Tibial artery (tissue), 4 donors: ENCODE measurements around the gene ADAMTS2.

Experiments
- DNase-seq, 2 donors: peaks; one replicate each; pipeline ENCODE4 v3.0.0-alpha.2; 2019
- H3K27ac ChIP-seq, 2 donors: fragments of 200-600 bp; sonication (generic) in 1 of 2; 1 replicate in 1 of 2; 2 replicates in 1 of 2; pipeline ENCODE4 v1.5.1; 2018 to 2019; ENCODE audit warnings: mild to moderate bottlenecking in 1 of 2
- H3K27me3 ChIP-seq, 2 donors: fragments of 200-600 bp; sonication (generic) in 1 of 2; one replicate each; pipeline versions ENCODE4 v1.5.1 to v1.6.0; 2016 to 2019
- H3K36me3 ChIP-seq, 3 donors: fragments of 200-600 bp; sonication (generic) in 2 of 3; one replicate each; pipeline ENCODE4 v1.5.1; 2016 to 2019; ENCODE audit warnings: mild to moderate bottlenecking in 2 of 3
- H3K4me1 ChIP-seq, 4 donors: fragments of 200-600 bp; sonication (generic) in 2 of 4; 1 replicate in 3 of 4; 2 replicates in 1 of 4; pipeline ENCODE4 v1.5.1; 2016 to 2019
- H3K4me3 ChIP-seq, 2 donors: fragments of 200-600 bp; sonication (generic) in 1 of 2; 1 replicate in 1 of 2; 2 replicates in 1 of 2; pipeline ENCODE4 v1.5.1; 2018 to 2019; ENCODE audit warnings: mild to moderate bottlenecking in 2 of 2
- H3K9me3 ChIP-seq, 3 donors: fragments of 200-600 bp; sonication (generic) in 1 of 3; one replicate each; pipeline ENCODE4 v1.5.1; 2016 to 2019
- intact Hi-C: fragments of 100-400 bp; cut with DNase I; formaldehyde crosslinking; loops from one replicate; pipeline ENCODE4 v1.15.0; 2023; ENCODE audit warnings: low total_unique reads
- TF ChIP-seq, protein P1 (sequence below), 2 experiments: fragments of 200-600 bp in 1 of 2; fragments of 450-650 bp in 1 of 2; IDR thresholded peaks; one replicate each; pipeline ENCODE4 v1.5.1; 2017 to 2019; ENCODE audit warnings: antibody characterized with exemption in 2 of 2, mild to moderate bottlenecking in 1 of 2, moderate library complexity in 1 of 2

Gene ADAMTS2

DNA sequence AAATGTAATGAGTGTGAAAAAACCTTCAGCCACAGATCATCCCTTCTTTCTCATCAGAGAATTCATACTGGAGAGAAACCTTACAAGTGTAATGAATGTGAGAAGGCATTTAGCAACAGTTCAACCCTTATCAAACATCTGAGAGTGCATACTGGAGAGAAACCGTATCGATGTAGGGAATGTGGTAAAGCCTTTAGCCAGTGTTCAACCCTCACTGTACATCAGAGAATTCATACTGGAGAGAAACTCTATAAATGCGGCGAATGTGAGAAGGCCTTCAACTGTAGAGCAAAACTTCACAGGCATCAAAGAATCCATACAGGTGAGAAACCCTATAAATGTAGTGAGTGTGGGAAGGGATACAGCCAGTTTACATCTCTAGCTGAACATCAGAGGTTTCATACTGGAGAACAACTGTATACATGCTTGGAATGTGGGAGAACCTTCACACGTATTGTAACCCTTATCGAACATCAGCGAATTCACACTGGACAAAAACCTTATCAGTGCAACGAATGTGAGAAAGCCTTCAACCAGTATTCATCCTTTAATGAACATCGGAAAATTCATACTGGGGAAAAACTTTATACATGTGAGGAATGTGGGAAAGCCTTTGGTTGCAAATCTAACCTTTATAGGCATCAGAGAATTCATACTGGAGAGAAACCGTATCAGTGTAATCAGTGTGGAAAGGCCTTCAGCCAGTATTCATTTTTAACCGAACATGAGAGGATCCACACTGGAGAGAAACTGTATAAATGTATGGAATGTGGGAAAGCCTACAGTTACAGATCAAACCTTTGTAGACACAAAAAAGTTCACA, 265.9 kb downstream of the ADAMTS2 start:
- peaks cover 75 to 99% (median 96%) of the 10 kb centered on the region in 3 donors for H3K36me3 ChIP-seq
- no peaks in the 10 kb centered on the region for H3K4me1 ChIP-seq
- H3K27ac ChIP-seq, result no peak overlapping the region
- DNase-seq, result no peak
- TF ChIP-seq, protein P1, sequence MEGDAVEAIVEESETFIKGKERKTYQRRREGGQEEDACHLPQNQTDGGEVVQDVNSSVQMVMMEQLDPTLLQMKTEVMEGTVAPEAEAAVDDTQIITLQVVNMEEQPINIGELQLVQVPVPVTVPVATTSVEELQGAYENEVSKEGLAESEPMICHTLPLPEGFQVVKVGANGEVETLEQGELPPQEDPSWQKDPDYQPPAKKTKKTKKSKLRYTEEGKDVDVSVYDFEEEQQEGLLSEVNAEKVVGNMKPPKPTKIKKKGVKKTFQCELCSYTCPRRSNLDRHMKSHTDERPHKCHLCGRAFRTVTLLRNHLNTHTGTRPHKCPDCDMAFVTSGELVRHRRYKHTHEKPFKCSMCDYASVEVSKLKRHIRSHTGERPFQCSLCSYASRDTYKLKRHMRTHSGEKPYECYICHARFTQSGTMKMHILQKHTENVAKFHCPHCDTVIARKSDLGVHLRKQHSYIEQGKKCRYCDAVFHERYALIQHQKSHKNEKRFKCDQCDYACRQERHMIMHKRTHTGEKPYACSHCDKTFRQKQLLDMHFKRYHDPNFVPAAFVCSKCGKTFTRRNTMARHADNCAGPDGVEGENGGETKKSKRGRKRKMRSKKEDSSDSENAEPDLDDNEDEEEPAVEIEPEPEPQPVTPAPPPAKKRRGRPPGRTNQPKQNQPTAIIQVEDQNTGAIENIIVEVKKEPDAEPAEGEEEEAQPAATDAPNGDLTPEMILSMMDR (IDR thresholded peaks at IDR 0.05), result no peak
- H3K9me3 ChIP-seq, result peaks cover 40 to 100% (median 92%) of the 10 kb centered on the region in 3 donors
- H3K4me3 ChIP-seq, result no peak overlapping the region
- no peaks in the 10 kb centered on the region for H3K27me3 ChIP-seq
- intact Hi-C loops, result loop anchor here (10.0 kb wide), 1 partner anchor 785 kb away; no protein-coding TSS in a partner anchor

DNA sequence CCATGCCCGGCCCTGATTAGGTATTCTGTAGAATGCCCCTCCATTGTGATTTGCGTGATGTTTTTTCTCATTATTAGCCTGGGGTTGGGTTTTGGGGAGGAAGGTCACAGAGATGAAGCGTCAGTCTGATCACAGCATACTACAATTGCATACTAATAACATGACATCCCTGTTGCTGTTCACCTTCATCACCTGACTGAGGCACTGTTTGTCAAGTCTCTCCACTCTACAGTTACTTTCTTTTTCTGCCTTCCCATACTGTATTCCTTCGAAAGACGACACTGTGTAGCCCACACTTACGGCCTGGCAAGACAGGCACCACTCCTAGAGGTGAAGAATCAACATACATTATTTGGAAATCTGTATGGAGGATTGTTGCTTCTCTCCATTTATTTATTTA, 279.6 kb downstream of the ADAMTS2 start:
- TF ChIP-seq, protein P1 (IDR thresholded peaks at IDR 0.05), result no peak
- H3K27me3 ChIP-seq, result no peaks in the 10 kb centered on the region
- H3K27ac ChIP-seq, result no peak overlapping the region
- DNase-seq, result no peak
- H3K9me3 ChIP-seq, result peaks cover 10 to 54% (median 31%) of the 10 kb centered on the region in 3 donors
- no peak overlapping the region for H3K4me3 ChIP-seq
- peaks cover 71 to 79% (median 73%) of the 10 kb centered on the region in 3 donors for H3K36me3 ChIP-seq
- H3K4me1 ChIP-seq, result peaks cover 7 to 13% (median 10%) of the 10 kb centered on the region in 4 donors
- intact Hi-C loops, result loop anchor here (10.0 kb wide), 1 partner anchor 331 kb away; the partner anchor contains the start of gene ZNF354A

DNA sequence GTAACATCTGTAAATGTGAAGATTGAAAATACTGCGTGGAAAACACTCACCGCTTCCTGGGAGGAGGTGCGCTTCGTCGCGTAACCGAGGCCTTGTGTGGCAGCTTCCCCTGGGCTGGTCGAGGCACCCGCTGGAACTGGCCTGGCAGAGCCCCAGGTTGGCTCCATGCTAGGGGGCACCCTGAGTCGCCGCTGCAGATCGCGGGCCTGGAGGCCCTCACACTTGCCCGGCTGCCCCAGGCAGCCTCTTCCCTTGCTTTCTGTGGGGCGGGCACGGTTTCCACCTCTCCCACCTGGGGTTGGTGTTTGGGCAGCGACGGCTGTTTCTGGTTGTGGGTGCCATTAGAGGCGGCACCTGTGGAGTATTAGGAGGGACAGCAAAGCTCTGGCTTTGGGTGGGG, 284.2 kb downstream of the ADAMTS2 start:
- peaks cover 0 to 10% (median 0%) of the 10 kb centered on the region in 3 donors for H3K9me3 ChIP-seq
- peaks cover 26 to 35% (median 32%) of the 10 kb centered on the region in 3 donors for H3K36me3 ChIP-seq
- H3K4me3 ChIP-seq, result peak overlapping the region; percentile 82 to 84
- H3K27ac ChIP-seq, result peak overlapping the region in 1 of 2 donors; percentile 81
- TF ChIP-seq, protein P1 (IDR thresholded peaks at IDR 0.05), result no peak
- peaks cover 7 to 14% (median 11%) of the 10 kb centered on the region in 4 donors for H3K4me1 ChIP-seq
- intact Hi-C loops, result loop anchor here (2.0 to 10.0 kb wide), 2 partner anchors 38 to 326 kb away; partner anchors contain the start of genes ZNF354A and ZNF879
- no peaks in the 10 kb centered on the region for H3K27me3 ChIP-seq
- DNase-seq, result no peak
